ENCODE data around the gene SLC30A2. TPM values are rescaled to one million over a fixed set of nuclear protein-coding genes. Genes with fewer than 3 reads are reported as not detected.
A peak's percentile ranks its signal among the peaks of the same experiment; 100 is the strongest.

SLC30A2 gene
- total RNA-seq, 1 donor from 2014 or later: not detected

GRCh38 chr1:26035203-26035958 is 10.5 kb downstream of the SLC30A2 start:
- Histone ChIP-seq H3K9ac (ENCODE audit: low read length) (peak overlapping the region; percentile 78), H3K36me3 (ENCODE audit: insufficient read depth, low read length) (no peaks in the 10 kb centered on the region), H3K27me3 (ENCODE audit: insufficient read depth, low read length) (no peaks in the 10 kb centered on the region), H3K4me2 (ENCODE audit: low read length) (peak overlapping the region; percentile 98), H3K79me2 (ENCODE audit: insufficient read depth, low read length) (no peaks in the 10 kb centered on the region), H3K4me3 (ENCODE audit: insufficient read depth, low read depth, low read length) (peak overlapping the region; percentile 72), H3K27ac (ENCODE audit: low read depth, low read length) (peak overlapping the region; percentile 7), H2AFZ (ENCODE audit: low read depth, low read length) (peak overlapping the region; percentile 88), H4K20me1 (ENCODE audit: insufficient read depth, low read length) (no peaks in the 10 kb centered on the region), H3K4me1 (ENCODE audit: insufficient read depth, low read length) (peaks cover 7% of the 10 kb centered on the region), H3K9me3 (ENCODE audit: insufficient read depth, low read depth, low read length) (no peaks in the 10 kb centered on the region)
- H3K9me3 Mint-ChIP-seq (ENCODE audit: unreplicated experiment): no peaks in the 10 kb centered on the region
- peaks cover 17% of the 10 kb centered on the region for H3K4me1 Mint-ChIP-seq (ENCODE audit: low read depth, unreplicated experiment)
- H3K4me3 Mint-ChIP-seq (ENCODE audit: unreplicated experiment): peak overlapping the region; percentile 88
- peaks cover 13% of the 10 kb centered on the region for H3K36me3 Mint-ChIP-seq (ENCODE audit: low read depth, unreplicated experiment)
- peak; percentile 79 for DNase-seq (ENCODE audit: low read depth)
- TF ChIP-seq EZH2 (IDR thresholded peaks at IDR 0.05; ENCODE audit: insufficient read depth, low read length): no peak
- TF ChIP-seq CTCF (IDR thresholded peaks at IDR 0.05; ENCODE audit: insufficient read depth, low read depth, low read length): no peak
- H3K27me3 Mint-ChIP-seq (ENCODE audit: low read depth, unreplicated experiment): peaks cover 5% of the 10 kb centered on the region
- FAIRE-seq: no peak
- peak overlapping the region; percentile 75 for H3K27ac Mint-ChIP-seq (ENCODE audit: unreplicated experiment)

- H3K27ac ChIP-seq (ENCODE audit: low read depth, low read length): no peak overlapping the region
- H3K36me3 Mint-ChIP-seq (ENCODE audit: low read depth, unreplicated experiment): peaks cover 16% of the 10 kb centered on the region
- peak overlapping the region; percentile 88 for H2AFZ ChIP-seq (ENCODE audit: low read depth, low read length)
- H3K9me3 ChIP-seq (ENCODE audit: insufficient read depth, low read depth, low read length): no peaks in the 10 kb centered on the region
- H3K9ac ChIP-seq (ENCODE audit: low read length): peak overlapping the region; percentile 78
- peaks cover 7% of the 10 kb centered on the region for H3K4me1 ChIP-seq (ENCODE audit: insufficient read depth, low read length)
- peak overlapping the region; percentile 47 for H3K27ac Mint-ChIP-seq (ENCODE audit: unreplicated experiment)
- no peak for DNase-seq (ENCODE audit: low read depth)
- H3K79me2 ChIP-seq (ENCODE audit: insufficient read depth, low read length): no peaks in the 10 kb centered on the region
- no peaks in the 10 kb centered on the region for H3K9me3 Mint-ChIP-seq (ENCODE audit: unreplicated experiment)
- H3K27me3 ChIP-seq (ENCODE audit: insufficient read depth, low read length): no peaks in the 10 kb centered on the region
- H3K4me2 ChIP-seq (ENCODE audit: low read length): peak overlapping the region; percentile 98
- no peaks in the 10 kb centered on the region for H4K20me1 ChIP-seq (ENCODE audit: insufficient read depth, low read length)
- no peaks in the 10 kb centered on the region for H3K36me3 ChIP-seq (ENCODE audit: insufficient read depth, low read length)
- H3K4me3 Mint-ChIP-seq (ENCODE audit: unreplicated experiment): peak overlapping the region; percentile 80
- H3K4me1 Mint-ChIP-seq (ENCODE audit: low read depth, unreplicated experiment): peaks cover 17% of the 10 kb centered on the region
- H3K27me3 Mint-ChIP-seq (ENCODE audit: low read depth, unreplicated experiment): peaks cover 5% of the 10 kb centered on the region
- TF ChIP-seq EZH2 (IDR thresholded peaks at IDR 0.05; ENCODE audit: insufficient read depth, low read length) (no peak), CTCF (IDR thresholded peaks at IDR 0.05; ENCODE audit: insufficient read depth, low read depth, low read length) (no peak)
- FAIRE-seq: no peak
- peak overlapping the region; percentile 72 for H3K4me3 ChIP-seq (ENCODE audit: insufficient read depth, low read depth, low read length)
Observed at GRCh38 chr1:26034504-26035202, 11.3 kb downstream of the SLC30A2 start.

Data from astrocyte (in vitro differentiated cells and primary cell).